HepG2 (cell line): ENCODE results near the gene SPAG9. TPM values are rescaled to one million over a fixed set of nuclear protein-coding genes. Genes with fewer than 3 reads are reported as not detected.

Source experiments
- ARNT ChIP-seq: fragments of 450-650 bp; IDR thresholded peaks from 2 replicates; pipeline ENCODE4 v1.6.1; 2017
- CENPT ChIP-seq: sonication (generic); formaldehyde crosslinking; IDR thresholded peaks from 2 replicates; pipeline ENCODE4 v1.8.0; 2022; ENCODE audit warnings: low read depth, mild to moderate bottlenecking, moderate library complexity, missing genetic modification reagents
- GATAD1 ChIP-seq: IDR thresholded peaks from 2 replicates; pipeline ENCODE4 v1.6.1; 2016; ENCODE audit warnings: missing genetic modification reagents, missing compliant biosample characterization
- JARID2 ChIP-seq: sonication (generic); formaldehyde crosslinking; IDR thresholded peaks from 2 replicates; pipeline ENCODE4 v1.8.1; 2023; ENCODE audit warnings: missing genetic modification reagents, inconsistent platforms; ENCODE audit not compliant: insufficient replicate concordance
- NKX3-1 ChIP-seq: sonication (generic); formaldehyde crosslinking; IDR thresholded peaks from 2 replicates; pipeline ENCODE4 v1.5.0; 2020; ENCODE audit warnings: missing genetic modification reagents
- PHB2 ChIP-seq: fragments of 450-650 bp; IDR thresholded peaks from 2 replicates; pipeline ENCODE4 v1.6.1; 2018; ENCODE audit not compliant: partially characterized antibody
- POGZ ChIP-seq: sonication (generic); formaldehyde crosslinking; IDR thresholded peaks from 2 replicates; pipeline ENCODE4 v1.4.0; 2020; ENCODE audit warnings: mild to moderate bottlenecking, missing genetic modification reagents
- SOX6 ChIP-seq, 2 experiments: fragments of 450-650 bp in 1 of 2; sonication (generic) in 1 of 2; formaldehyde crosslinking in 1 of 2; IDR thresholded peaks; 2 replicates each; pipeline versions ENCODE4 v1.4.0 to v1.6.1; 2017 to 2020; ENCODE audit warnings: antibody characterized with exemption in 1 of 2, mild to moderate bottlenecking in 1 of 2, missing genetic modification reagents in 1 of 2
- TCF7L2 ChIP-seq: IDR thresholded peaks from 2 replicates; pipeline ENCODE4 v1.6.1; 2011; ENCODE audit warnings: mild to moderate bottlenecking, low read depth, low read length, moderate library complexity
- TEAD2 ChIP-seq: sonication (generic); formaldehyde crosslinking; IDR thresholded peaks from 2 replicates; pipeline ENCODE4 v1.9.0; 2021; ENCODE audit warnings: missing genetic modification reagents
- TP53 ChIP-seq: sonication (generic); formaldehyde crosslinking; conservative IDR thresholded peaks from 2 replicates; pipeline ENCODE4 v1.4.0; 2020; ENCODE audit warnings: missing genetic modification reagents
- XRCC5 ChIP-seq: fragments of 200-400 bp; formaldehyde crosslinking; optimal IDR thresholded peaks from 2 replicates; pipeline ENCODE3; 2017; ENCODE audit warnings: mild to moderate bottlenecking, low read length
- ZBTB21 ChIP-seq: sonication (generic); formaldehyde crosslinking; IDR thresholded peaks from 2 replicates; pipeline ENCODE4 v1.4.0; 2020; ENCODE audit warnings: missing genetic modification reagents
- ZNF160 ChIP-seq: sonication (generic); formaldehyde crosslinking; IDR thresholded peaks from 2 replicates; pipeline ENCODE4 v1.8.0; 2022; ENCODE audit warnings: mild to moderate bottlenecking, inconsistent platforms, missing genetic modification reagents
- ZNF224 ChIP-seq: sonication (generic); formaldehyde crosslinking; IDR thresholded peaks from 2 replicates; pipeline ENCODE4 v1.5.0; 2020; ENCODE audit warnings: mild to moderate bottlenecking, missing genetic modification reagents
- ZNF446 ChIP-seq: sonication (generic); formaldehyde crosslinking; IDR thresholded peaks from 2 replicates; pipeline ENCODE4 v1.5.0; 2020; ENCODE audit warnings: mild to moderate bottlenecking, missing genetic modification reagents
- ZNF546 ChIP-seq: sonication (generic); formaldehyde crosslinking; conservative IDR thresholded peaks from 2 replicates; pipeline ENCODE4 v1.8.1; 2023; ENCODE audit warnings: mild to moderate bottlenecking, missing genetic modification reagents
- ZNF609 ChIP-seq: sonication (generic); formaldehyde crosslinking; IDR thresholded peaks from 2 replicates; pipeline ENCODE4 v1.4.0; 2020; ENCODE audit warnings: mild to moderate bottlenecking, missing genetic modification reagents, borderline replicate concordance
- ZNF619 ChIP-seq: sonication (generic); formaldehyde crosslinking; IDR thresholded peaks from 2 replicates; pipeline ENCODE4 v1.4.0; 2020; ENCODE audit warnings: mild to moderate bottlenecking, missing genetic modification reagents
- ZNF670 ChIP-seq: sonication (generic); formaldehyde crosslinking; IDR thresholded peaks from 2 replicates; pipeline ENCODE4 v1.8.0; 2022; ENCODE audit warnings: mild to moderate bottlenecking, missing genetic modification reagents, borderline replicate concordance
- ZNF773 ChIP-seq: sonication (generic); formaldehyde crosslinking; IDR thresholded peaks from 2 replicates; pipeline ENCODE4 v1.4.0; 2020; ENCODE audit warnings: missing genetic modification reagents, borderline replicate concordance
- polyA plus RNA-seq, 8 experiments: library from polyadenylated mRNA; depleted of rRNA in 3 of 8; stranded (reverse) in 7 of 8; unstranded in 1 of 8; fragments of >200 nt; fragmentation: Illumina TruSeq in 4 of 8; extraction: Trizol in 4 of 8; gene quantifications; 2 replicates each; pipeline versions ENCODE4 v1.2.1 to v1.2.3, GENCODE V29; 2011 to 2016; ENCODE audit warnings: low read depth in 4 of 8, missing spikeins in 1 of 8, mixed read lengths in 1 of 8; ENCODE audit not compliant: insufficient read depth in 1 of 8
- total RNA-seq, 5 experiments: library from RNA; depleted of rRNA; stranded (reverse); fragments of >200 nt; fragmentation: Illumina TruSeq; extraction: Trizol; gene quantifications; 2 replicates each; pipeline ENCODE4 v1.2.3, GENCODE V29; 2016; ENCODE audit warnings: low read depth in 1 of 5
- TF ChIP-seq, protein P1 (sequence below): IDR thresholded peaks from 2 replicates; pipeline ENCODE4 v1.6.1; 2012; ENCODE audit warnings: inconsistent platforms
- TF ChIP-seq, protein P2 (sequence below): IDR thresholded peaks from 2 replicates; pipeline ENCODE4 v1.6.1; 2012; ENCODE audit warnings: low read depth, low read length, improper control_type of control experiment

SPAG9 gene
- total and polyA plus RNA-seq, 2 of the 13 experiments (the other 11 are each of a cell fraction or from before 2014, with no cell fraction given), result 43.2 to 78.6 TPM

DNA sequence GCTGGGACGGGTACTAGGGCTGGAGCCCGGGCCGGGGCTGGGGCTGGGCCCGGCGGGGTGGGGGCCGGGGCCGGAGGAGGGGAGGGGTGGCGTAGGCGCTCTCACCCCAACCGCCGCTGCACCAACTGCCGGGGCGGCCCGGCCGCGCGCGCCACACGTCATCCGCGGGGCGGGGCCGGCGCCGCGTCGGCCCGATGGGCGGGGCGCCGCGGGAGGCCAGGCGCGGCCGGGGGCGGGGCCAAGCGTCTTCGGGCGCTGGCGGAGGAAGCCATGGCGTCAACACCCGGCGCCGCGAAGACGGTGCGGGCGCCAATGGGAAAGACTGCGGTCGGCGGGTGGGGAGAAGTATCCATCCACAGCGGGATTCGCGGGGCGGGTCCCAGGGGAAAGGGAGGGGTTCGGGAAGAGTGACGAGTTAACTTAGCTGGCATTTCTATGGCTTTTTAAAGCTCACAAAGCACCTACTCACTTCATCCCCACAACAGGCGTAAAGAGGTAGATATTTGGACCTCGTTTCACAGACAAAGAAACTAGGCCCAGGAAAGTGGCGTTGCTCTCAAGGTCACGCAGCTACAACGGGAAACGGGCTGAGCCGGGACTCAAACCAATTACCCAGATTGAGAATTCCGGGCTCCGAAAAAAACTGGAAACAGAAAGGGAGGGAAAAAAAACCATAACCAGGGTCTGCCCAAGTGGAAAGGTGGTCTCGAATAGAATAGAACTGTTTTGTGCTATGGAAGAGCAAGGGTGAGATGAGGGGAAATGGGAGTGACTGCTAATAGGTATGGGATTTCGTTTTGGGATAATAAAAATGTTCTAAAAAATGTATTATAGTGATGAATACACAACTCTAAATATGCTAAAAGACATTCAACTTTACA lies at the start of gene SPAG9 (continued):
- TF ChIP-seq JARID2 (CRISPR knock-in tag) (no peak), ZBTB21 (CRISPR knock-in tag) (no peak), POGZ (peak; percentile 69), ZNF546 (no peak), TEAD2 (CRISPR knock-in tag) (no peak), ARNT (no peak), ZNF619 (CRISPR knock-in tag) (no peak), ZNF609 (no peak), NKX3-1 (CRISPR knock-in tag) (no peak; the same call in 1 of the 2 replicates), CENPT (no peak), PHB2 (no peak), XRCC5 (peak; percentile 45), TCF7L2 (no peak), SOX6 (IDR thresholded peaks at IDR 0.05) (no peak), SOX6 (CRISPR knock-in tag; IDR thresholded peaks at IDR 0.05) (no peak), ZNF446 (CRISPR knock-in tag) (no peak), GATAD1 (peak; percentile 90), ZNF670 (CRISPR knock-in tag) (no peak), TP53 (CRISPR knock-in tag) (0 out of 2 replicates have a peak, but pooled peaks have one; percentile 56), ZNF160 (CRISPR knock-in tag) (no peak), ZNF224 (CRISPR knock-in tag) (no peak), ZNF773 (CRISPR knock-in tag) (no peak)
- TF ChIP-seq, protein P1, sequence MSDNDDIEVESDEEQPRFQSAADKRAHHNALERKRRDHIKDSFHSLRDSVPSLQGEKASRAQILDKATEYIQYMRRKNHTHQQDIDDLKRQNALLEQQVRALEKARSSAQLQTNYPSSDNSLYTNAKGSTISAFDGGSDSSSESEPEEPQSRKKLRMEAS, result peak; percentile 51; the same call in 1 of the 2 replicates
- TF ChIP-seq, protein P2, sequence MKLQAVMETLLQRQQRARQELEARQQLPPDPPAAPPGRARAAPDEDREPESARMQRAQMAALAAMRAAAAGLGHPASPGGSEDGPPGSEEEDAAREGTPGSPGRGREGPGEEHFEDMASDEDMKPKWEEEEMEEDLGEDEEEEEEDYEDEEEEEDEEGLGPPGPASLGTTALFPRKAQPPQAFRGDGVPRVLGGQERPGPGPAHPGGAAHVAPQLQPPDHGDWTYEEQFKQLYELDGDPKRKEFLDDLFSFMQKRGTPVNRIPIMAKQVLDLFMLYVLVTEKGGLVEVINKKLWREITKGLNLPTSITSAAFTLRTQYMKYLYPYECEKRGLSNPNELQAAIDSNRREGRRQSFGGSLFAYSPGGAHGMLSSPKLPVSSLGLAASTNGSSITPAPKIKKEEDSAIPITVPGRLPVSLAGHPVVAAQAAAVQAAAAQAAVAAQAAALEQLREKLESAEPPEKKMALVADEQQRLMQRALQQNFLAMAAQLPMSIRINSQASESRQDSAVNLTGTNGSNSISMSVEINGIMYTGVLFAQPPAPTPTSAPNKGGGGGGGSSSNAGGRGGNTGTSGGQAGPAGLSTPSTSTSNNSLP, result peak; percentile 46
